HG02884 (cell line): ENCODE results near the gene DAZAP1.
"Not testable (repeated sequence)": the region's sequence is repeated elsewhere in the genome, so short reads cannot be mapped to it uniquely, and the experiment has no call there.

Source experiments
- ATAC-seq: cut with Tn5 transposase; IDR thresholded peaks from one replicate; pipeline ENCODE4 v1.9.1; 2021; ENCODE audit warnings: mild to moderate bottlenecking, moderate library complexity; ENCODE audit not compliant: unreplicated experiment

DAZAP1 gene

GRCh38 chr19:1410136-1410786 lies 2.9 kb downstream of the DAZAP1 start:
- ATAC-seq, result no peak

GRCh38 chr19:1410789-1411188 lies 3.4 kb downstream of the DAZAP1 start:
- ATAC-seq, result no peak

- ATAC-seq, result no peak
Observed at GRCh38 chr19:1411255-1412191, 4.1 kb downstream of the DAZAP1 start.

DNA sequence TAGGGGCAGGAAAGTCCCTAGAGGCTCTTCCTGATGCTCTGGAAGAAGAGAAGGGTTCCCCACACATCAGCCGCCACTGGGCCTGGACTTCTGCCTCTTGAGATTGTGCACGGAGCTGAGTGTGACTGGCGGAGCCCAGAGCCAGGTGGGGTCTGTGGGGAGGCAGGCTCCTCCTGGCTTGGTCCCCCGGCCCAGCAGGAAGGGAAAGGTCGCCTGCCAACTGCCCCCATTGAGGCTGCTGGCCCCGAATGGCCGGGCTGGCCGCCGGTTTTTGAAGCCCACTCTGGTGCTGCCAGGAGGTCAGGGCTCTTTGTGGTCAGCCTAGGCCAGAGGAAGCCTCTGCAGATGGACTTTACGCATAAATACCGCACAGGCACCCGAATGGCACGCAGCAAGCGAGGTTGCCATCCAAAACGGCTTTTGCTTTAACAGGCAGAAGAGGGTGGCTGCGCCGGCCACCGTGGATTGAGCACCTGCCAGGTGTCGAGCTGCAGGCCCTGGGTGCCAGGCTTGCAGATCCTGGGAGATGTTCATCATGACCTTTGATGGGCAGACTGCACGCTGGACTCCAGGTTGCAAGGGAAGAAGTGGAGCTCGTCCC lies 5.0 kb downstream of the DAZAP1 start:
- no peak for ATAC-seq

GRCh38 chr19:1412995-1413800 lies 5.8 kb downstream of the DAZAP1 start:
- no peak for ATAC-seq

DNA sequence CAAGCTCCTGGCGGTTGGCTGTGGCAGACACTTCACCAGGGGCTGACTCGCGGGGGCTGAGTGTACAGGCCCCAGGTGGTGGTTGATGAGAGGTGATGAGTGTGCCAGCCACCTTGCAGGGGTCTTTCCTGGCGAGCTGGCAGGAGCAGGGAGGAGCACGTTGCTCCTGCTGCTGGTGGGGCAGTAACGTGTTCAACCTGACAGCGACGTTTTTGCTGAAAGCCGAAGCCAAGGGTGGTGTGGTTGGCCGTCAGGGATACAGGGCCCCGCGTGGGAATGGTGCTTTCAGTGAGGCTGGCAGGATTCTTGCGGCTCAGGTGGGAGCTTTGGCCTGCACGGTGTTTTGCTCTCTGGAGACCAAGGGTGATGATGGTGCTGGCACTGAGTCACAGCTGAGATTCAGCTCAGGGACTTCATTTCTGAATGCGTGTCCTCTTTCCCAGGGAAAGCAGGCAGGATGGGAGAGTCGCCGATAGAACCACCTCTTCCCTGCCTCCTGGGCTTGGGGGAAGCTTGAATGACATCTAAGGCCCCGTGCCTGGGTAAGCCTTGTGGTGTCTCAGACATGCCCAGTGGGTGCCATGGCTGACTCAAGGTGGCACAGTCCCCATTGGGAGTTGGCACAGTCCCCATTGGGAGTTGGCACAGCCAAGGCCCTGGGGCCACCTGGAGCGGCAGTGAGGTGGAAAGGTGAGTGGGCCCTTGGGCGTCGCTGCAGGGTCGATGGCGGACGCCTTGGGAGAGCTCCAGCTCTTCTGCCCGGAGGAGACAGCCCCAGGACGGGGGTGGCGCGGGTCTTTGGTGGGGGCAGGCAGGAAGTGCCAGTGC lies 8.8 kb downstream of the DAZAP1 start:
- ATAC-seq, result no peak

DNA sequence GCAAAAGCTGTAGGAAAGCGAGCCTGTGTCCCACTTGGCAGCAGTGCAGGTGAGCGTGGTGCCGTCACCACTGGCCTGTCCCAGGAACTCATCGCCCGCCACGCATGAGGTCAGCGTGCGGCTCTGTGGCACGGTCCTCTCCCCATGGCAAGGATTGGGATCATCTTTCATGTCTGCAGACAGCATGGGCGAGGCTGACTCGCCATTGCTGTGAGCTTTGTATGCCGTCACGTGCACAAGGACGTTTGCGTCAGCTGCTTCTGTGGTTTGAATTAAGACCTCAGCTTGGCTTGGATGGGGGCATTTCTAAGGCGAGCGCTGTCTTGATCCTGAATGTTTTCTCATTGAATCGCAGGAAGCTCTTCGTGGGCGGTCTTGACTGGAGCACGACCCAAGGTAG lies 9.8 kb downstream of the DAZAP1 start:
- no peak for ATAC-seq

GRCh38 chr19:1417681-1418495 lies 10.5 kb downstream of the DAZAP1 start:
- no peak for ATAC-seq

DNA sequence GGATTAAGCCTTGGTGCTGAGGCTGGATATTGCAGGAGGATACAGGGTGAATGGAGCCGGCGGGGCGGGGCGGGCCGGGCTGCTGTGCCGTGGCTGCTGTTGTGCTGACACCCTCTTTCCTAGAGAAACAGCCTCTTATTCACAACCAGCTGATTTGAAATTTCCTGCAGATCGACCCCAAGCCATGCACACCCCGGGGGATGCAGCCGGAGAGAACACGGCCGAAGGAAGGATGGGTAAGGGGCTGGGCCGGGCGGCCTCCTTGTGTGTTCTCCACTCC lies 11.1 kb downstream of the DAZAP1 start:
- ATAC-seq, result no peak

DNA sequence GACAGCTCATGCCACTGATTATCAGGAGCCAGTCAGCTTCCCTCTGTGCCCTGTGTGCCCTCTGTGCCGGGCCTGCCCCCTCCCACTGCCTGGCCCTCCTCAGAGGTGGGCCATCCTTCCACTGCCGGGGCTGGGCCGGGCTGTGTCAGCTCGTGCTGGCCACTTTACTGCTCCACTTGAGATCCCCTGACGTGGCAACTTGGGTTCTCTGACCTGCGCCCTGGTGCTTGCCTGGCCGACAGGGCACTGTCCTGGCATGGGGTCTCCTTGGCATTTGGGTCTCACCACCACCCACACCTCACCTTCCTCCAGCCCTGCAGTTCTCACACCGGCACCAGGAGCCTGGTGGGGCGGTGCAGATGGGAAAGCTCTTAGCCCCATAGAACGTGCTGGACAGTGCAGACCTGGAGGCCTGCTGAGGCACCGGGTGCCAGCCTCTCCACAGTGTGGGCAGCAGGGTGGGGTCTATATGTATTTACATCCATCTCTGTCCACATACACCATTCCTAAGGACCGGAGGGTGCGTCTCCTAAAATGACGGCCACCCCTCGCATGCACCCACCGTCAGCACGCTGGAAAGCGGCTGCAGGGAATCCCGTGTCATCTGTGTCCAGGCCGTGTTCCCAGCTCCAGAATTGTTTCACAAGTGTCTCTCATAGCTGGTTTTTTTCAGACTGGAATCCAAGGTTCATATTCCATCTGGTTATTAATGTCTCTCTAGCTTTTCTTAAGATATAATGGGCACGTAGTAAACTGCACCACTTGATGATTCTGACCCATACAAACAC lies 11.8 kb downstream of the DAZAP1 start:
- no peak for ATAC-seq

- not testable (repeated sequence) for ATAC-seq
Observed at GRCh38 chr19:1420085-1420484, 12.7 kb downstream of the DAZAP1 start.

DNA sequence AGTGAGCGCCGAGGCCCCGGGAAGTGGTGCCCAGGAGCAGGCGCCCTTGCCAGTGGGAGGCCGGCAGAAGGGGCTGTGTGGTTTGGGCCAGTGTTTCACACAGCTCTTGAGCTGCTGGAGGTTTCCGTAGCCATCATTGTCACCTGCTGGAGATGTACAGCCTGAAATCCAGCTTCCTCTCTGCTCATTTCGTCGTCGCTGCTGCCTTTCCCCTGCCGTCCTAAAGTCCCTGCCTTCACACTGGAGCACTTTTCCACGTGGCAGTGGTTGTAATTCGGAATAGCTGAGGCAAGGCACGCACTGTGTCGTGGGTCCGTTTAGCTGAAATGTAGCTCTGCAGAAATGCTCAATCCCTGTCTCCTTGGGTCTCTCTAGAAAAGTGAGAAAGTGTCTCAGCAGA lies 13.2 kb downstream of the DAZAP1 start:
- ATAC-seq, result no peak

DNA sequence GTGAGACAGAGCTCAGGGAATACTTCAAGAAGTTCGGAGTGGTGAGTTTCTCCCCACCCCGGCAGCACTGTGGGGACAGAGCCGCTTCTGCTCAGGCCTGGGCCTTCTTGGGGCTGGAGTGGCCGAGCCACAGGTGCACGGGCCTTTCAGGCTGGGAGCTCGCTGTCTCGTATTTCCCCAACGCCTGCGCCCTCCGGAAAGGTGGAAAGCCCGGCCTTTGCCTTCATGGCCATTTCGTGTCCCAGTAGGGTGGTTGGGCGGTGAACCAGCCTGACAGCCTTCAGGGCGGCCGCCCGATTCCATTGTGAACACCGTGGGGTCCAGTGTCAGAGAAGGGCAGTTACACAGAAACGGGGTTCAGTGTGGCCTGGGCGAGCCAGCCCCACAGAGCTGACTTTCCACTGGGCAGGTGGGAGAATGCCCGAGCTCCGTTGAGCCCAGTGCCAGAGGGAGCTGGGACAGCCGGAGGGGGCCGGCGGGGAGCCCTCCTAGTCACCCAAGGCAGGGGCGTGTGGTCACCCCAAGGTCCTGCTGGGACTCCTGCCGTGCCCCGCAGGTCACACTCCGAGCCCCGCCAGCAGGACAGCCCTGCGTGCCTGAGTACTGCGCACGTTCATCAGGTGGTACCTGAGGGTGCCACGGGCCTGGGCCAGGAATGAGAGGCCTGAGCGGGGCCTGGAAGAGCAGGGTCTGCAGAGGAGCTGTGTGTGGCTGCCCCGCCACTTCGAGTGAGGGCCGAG lies 14.0 kb downstream of the DAZAP1 start:
- ATAC-seq, result no peak

GRCh38 chr19:1421958-1422305 lies 14.5 kb downstream of the DAZAP1 start:
- no peak for ATAC-seq

- ATAC-seq, result no peak
Observed at GRCh38 chr19:1422360-1422759, 15.0 kb downstream of the DAZAP1 start.

GRCh38 chr19:1422943-1423342 lies 15.6 kb downstream of the DAZAP1 start:
- ATAC-seq, result no peak

DNA sequence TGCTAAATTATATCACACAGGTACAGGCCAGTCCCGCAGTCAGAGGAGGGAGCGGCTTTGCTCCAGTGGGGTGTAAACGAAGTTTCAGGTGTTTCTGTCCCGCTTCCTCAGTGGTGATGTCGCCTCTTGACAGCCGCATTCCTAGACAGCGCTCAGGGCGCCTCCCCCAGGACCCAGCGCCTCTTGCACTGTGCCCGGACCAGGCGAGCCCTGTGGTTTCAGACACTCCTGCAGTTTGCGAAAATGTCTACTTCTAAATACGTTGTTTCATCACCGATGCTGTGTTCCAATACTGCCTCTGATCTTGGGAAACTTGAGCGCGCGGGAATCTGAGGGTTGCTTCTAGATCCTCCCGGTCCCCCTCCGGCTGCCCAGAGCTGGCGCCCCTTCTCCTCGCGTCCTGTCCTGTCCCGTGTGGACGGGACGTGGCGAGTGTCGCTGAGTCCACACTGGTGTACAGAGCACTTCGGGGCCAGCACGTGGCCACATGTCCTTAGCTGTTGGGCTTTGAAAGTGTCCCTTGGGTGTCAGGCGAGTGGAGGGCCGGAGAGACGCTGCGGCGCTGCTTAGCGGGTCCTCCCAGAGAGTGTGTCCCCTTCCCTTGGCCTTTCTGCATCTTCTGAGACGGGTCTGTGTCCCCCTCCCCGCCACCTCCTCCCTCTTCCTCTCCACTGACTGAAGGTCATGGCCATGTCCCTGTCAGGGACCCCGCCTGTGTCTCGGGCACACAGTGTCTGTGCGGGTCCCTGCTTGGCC lies 16.2 kb downstream of the DAZAP1 start:
- ATAC-seq, result no peak
